Testis (tissue), 3 donors: ENCODE results near the gene BUD31. TPM values are rescaled to one million over a fixed set of nuclear protein-coding genes. Genes with fewer than 3 reads are reported as not detected.
A peak's percentile ranks its signal among the peaks of the same experiment; 100 is the strongest.

Experiments used
- DNase-seq: peaks from one replicate; pipeline ENCODE4 v3.0.0-alpha.2; 2019
- H3K27ac ChIP-seq, 2 donors: fragments of 200-600 bp; sonication (generic); one replicate each; pipeline ENCODE4 v1.5.1; 2019
- H3K27me3 ChIP-seq: fragments of 200-600 bp; sonication (generic); one replicate; pipeline ENCODE4 v1.5.1; 2019
- H3K36me3 ChIP-seq: fragments of 200-600 bp; sonication (generic); one replicate; pipeline ENCODE4 v1.5.1; 2017; ENCODE audit warnings: low read depth; ENCODE audit errors: missing control alignments
- H3K4me1 ChIP-seq: fragments of 200-600 bp; sonication (generic); one replicate; pipeline ENCODE4 v1.5.1; 2019
- H3K4me3 ChIP-seq, 2 donors: fragments of 200-600 bp; sonication (generic); one replicate each; pipeline ENCODE4 v1.5.1; 2017 to 2019
- H3K9me3 ChIP-seq: fragments of 200-600 bp; sonication (generic); one replicate; pipeline ENCODE4 v1.5.1; 2017
- CTCF ChIP-seq, 3 experiments: fragments of 450-650 bp in 2 of 3; fragments of 200-600 bp in 1 of 3; sonication (generic) in 1 of 3; IDR thresholded peaks; one replicate each; pipeline ENCODE4 v1.5.1; 2016 to 2019; ENCODE audit warnings: antibody characterized with exemption in 3 of 3, mild to moderate bottlenecking in 2 of 3, moderate library complexity in 1 of 3
- POLR2A ChIP-seq: fragments of 450-650 bp; IDR thresholded peaks from one replicate; pipeline ENCODE4 v1.6.1; 2017; ENCODE audit warnings: antibody characterized with exemption, mild to moderate bottlenecking, moderate library complexity
- WGBS, 2 donors: methylation state at CpG; one replicate each; pipeline ENCODE4 v1.1.5; 2018; 5-methylcytosine and 5-hydroxymethylcytosine counted together
- intact Hi-C: fragments of 100-400 bp; cut with DNase I; formaldehyde crosslinking; loops from one replicate; pipeline ENCODE4 v1.15.1; 2023; ENCODE audit warnings: low total_unique reads
- polyA plus RNA-seq: library from polyadenylated mRNA; stranded (reverse); fragments of 350-450 nt; fragmentation: Illumina TruSeq; extraction: RNeasy Lipid Tissue Mini Kit (QIAGEN cat#74804); gene quantifications from one replicate; pipeline ENCODE4 v1.2.3, GENCODE V29; 2014; ENCODE audit warnings: low read depth, low replicate concordance; ENCODE audit not compliant: insufficient read depth
- total RNA-seq, 2 donors: library from RNA; depleted of rRNA; stranded (reverse); fragments of >200 nt; gene quantifications; one replicate each; pipeline ENCODE4 v1.2.3, GENCODE V29; 2016

The BUD31 gene
- total and polyA plus RNA-seq, 3 donors from 2014 or later, result 91.2 to 174 (median 123) TPM

GRCh38 chr7:99371376-99371920, 37.3 kb upstream of the BUD31 start:
- intact Hi-C loops, result no loop called here
- WGBS, 2 donors, result 92 to 94% methylated on average over 11 of the region's 11 CpGs
- no peak for TF ChIP-seq CTCF (IDR thresholded peaks at IDR 0.05)
- no peak for TF ChIP-seq POLR2A
- Histone ChIP-seq H3K9me3 (no peaks in the 10 kb centered on the region), H3K27me3 (no peaks in the 10 kb centered on the region), H3K4me1 (peaks cover 13% of the 10 kb centered on the region), H3K27ac (no peak overlapping the region), H3K36me3 (no peaks in the 10 kb centered on the region), H3K4me3 (no peak overlapping the region)
- no peak for DNase-seq

GRCh38 chr7:99372275-99373090, 36.3 kb upstream of the BUD31 start:
- H3K4me3 ChIP-seq, result no peak overlapping the region
- intact Hi-C loops, result no loop called here

GRCh38 chr7:99373091-99374066, 35.4 kb upstream of the BUD31 start:
- peak overlapping the region; percentile 61 to 81 for H3K27ac ChIP-seq
- peaks cover 13% of the 10 kb centered on the region for H3K4me1 ChIP-seq
- intact Hi-C loops, result no loop called here
- no peak for DNase-seq
- H3K9me3 ChIP-seq, result no peaks in the 10 kb centered on the region
- peak overlapping the region; percentile 77 to 87 for H3K4me3 ChIP-seq
- TF ChIP-seq CTCF (IDR thresholded peaks at IDR 0.05) (no peak), POLR2A (no peak)
- no peaks in the 10 kb centered on the region for H3K27me3 ChIP-seq
- no peaks in the 10 kb centered on the region for H3K36me3 ChIP-seq
- 64 to 66% methylated on average over 39 to 41 of the region's 41 CpGs for WGBS, 2 donors

More at GRCh38 chr7:99372275-99373090, 36.3 kb upstream of the BUD31 start:
- H3K27me3 ChIP-seq, result no peaks in the 10 kb centered on the region
- H3K36me3 ChIP-seq, result no peaks in the 10 kb centered on the region
- peak; percentile 86 for DNase-seq
- no peaks in the 10 kb centered on the region for H3K9me3 ChIP-seq
- H3K4me1 ChIP-seq, result peaks cover 13% of the 10 kb centered on the region
- H3K27ac ChIP-seq, result peak overlapping the region; percentile 24 to 61
- TF ChIP-seq POLR2A (no peak), CTCF (IDR thresholded peaks at IDR 0.05) (no peak)
- WGBS, 2 donors, result 32 to 42% methylated on average over 16 to 21 of the region's 21 CpGs

GRCh38 chr7:99374111-99375064, 34.4 kb upstream of the BUD31 start, which contains the start of gene ARPC1B:
Gene ARPC1B (plus strand): TSS chr7:99374730. CDS start chr7:99385715, 10,985 bp downstream.
- Histone ChIP-seq H3K27me3 (no peaks in the 10 kb centered on the region), H3K4me3 (peak within 1 kb of the TSS; percentile 77 to 87), H3K9me3 (no peaks in the 10 kb centered on the region), H3K4me1 (peaks cover 18% of the 10 kb centered on the region), H3K27ac (peak within 1 kb of the TSS; percentile 61 to 81), H3K36me3 (no peaks in the 10 kb centered on the region)
- DNase-seq, result peak; percentile 82
- TF ChIP-seq CTCF (IDR thresholded peaks at IDR 0.05), result no peak
- TF ChIP-seq POLR2A, result no peak
- intact Hi-C loops, result no loop called here
- WGBS, 2 donors, result 9 to 11% methylated on average over 24 to 80 of the region's 95 CpGs
